SK-N-SH treated with all-trans-retinoic acid at 6 μM for 48 hours (cell line): Measurements from ENCODE around the gene FAM47E.

Source experiments
- ZNF8 ChIP-seq: fragments of 450-650 bp; formaldehyde crosslinking; IDR thresholded peaks from 2 replicates; pipeline ENCODE4 v1.5.0; 2020; ENCODE audit warnings: mild to moderate bottlenecking, moderate library complexity
- TF ChIP-seq, protein P1 (sequence below): fragments of 250-450 bp; sonication (Bioruptor Pico); IDR thresholded peaks from 2 replicates; pipeline ENCODE4 v1.5.0; 2020; ENCODE audit warnings: mild to moderate bottlenecking, moderate library complexity

GRCh38 chr4:76301068-76301774 lies 49.7 kb downstream of the FAM47E start:
- no peak for TF ChIP-seq ZNF8 (CRISPR knock-in tag)
- TF ChIP-seq, protein P1, sequence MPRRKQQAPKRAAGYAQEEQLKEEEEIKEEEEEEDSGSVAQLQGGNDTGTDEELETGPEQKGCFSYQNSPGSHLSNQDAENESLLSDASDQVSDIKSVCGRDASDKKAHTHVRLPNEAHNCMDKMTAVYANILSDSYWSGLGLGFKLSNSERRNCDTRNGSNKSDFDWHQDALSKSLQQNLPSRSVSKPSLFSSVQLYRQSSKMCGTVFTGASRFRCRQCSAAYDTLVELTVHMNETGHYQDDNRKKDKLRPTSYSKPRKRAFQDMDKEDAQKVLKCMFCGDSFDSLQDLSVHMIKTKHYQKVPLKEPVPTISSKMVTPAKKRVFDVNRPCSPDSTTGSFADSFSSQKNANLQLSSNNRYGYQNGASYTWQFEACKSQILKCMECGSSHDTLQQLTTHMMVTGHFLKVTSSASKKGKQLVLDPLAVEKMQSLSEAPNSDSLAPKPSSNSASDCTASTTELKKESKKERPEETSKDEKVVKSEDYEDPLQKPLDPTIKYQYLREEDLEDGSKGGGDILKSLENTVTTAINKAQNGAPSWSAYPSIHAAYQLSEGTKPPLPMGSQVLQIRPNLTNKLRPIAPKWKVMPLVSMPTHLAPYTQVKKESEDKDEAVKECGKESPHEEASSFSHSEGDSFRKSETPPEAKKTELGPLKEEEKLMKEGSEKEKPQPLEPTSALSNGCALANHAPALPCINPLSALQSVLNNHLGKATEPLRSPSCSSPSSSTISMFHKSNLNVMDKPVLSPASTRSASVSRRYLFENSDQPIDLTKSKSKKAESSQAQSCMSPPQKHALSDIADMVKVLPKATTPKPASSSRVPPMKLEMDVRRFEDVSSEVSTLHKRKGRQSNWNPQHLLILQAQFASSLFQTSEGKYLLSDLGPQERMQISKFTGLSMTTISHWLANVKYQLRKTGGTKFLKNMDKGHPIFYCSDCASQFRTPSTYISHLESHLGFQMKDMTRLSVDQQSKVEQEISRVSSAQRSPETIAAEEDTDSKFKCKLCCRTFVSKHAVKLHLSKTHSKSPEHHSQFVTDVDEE: no peak
